PC-3 (cell line): ENCODE results near the gene RNF215. TPM values are rescaled to one million over a fixed set of nuclear protein-coding genes. Genes with fewer than 3 reads are reported as not detected.

Source experiments
- ATAC-seq: fragments of 200-7000 bp; cut with Tn5 transposase; 2 replicates; pipeline ENCODE4 v1.9.1; 2020; ENCODE audit warnings: mild to moderate bottlenecking, moderate library complexity
- BruUV-seq: library from RNA; stranded (reverse); fragments of 400-500 nt; replicated peaks from 2 replicates; lab custom pipeline; 2021; lab: Mats Ljungman, UMichigan
- CTCF ChIA-PET: fragments of 300-600 bp; sonication (Branson Sonifier 250); formaldehyde crosslinking; loops from one replicate; lab custom pipeline; 2022; ENCODE audit warnings: antibody characterized with exemption; lab: Charles Lee
- POLR2A ChIA-PET: fragments of 300-600 bp; sonication (Branson Sonifier 250); formaldehyde crosslinking; loops from one replicate; lab custom pipeline; 2022; ENCODE audit warnings: antibody characterized with exemption; ENCODE audit not compliant: unreplicated experiment; lab: Charles Lee
- DNase-seq: peaks from one replicate; pipeline ENCODE4 v3.0.0-alpha.2; 2015
- H2AFZ ChIP-seq: fragments of 300-600 bp; sonication (generic); 2 replicates; pipeline ENCODE4 v1.6.0; 2016; ENCODE audit warnings: antibody characterized with exemption, low read length
- H3F3A ChIP-seq: fragments of 300-600 bp; sonication (generic); one replicate; pipeline ENCODE4 v1.6.0; 2017; ENCODE audit warnings: antibody characterized with exemption, low read length, control low read depth, mild to moderate bottlenecking; ENCODE audit not compliant: unreplicated experiment
- H3K27ac ChIP-seq: fragments of 300-600 bp; sonication (generic); 2 replicates; pipeline ENCODE4 v1.5.1; 2016; ENCODE audit warnings: mild to moderate bottlenecking, low read length
- H3K27me3 ChIP-seq: fragments of 300-600 bp; sonication (generic); 2 replicates; pipeline ENCODE4 v1.6.1; 2016; ENCODE audit warnings: low read length, mixed read lengths
- H3K36me3 ChIP-seq: fragments of 300-600 bp; sonication (generic); 2 replicates; pipeline ENCODE4 v1.6.1; 2016; ENCODE audit warnings: low read depth, mixed run types, low read length, mixed read lengths
- H3K4me1 ChIP-seq: fragments of 300-600 bp; sonication (generic); 2 replicates; pipeline ENCODE4 v1.5.1; 2016; ENCODE audit warnings: low read length; ENCODE audit not compliant: insufficient read depth
- H3K4me2 ChIP-seq: fragments of 300-600 bp; sonication (generic); 2 replicates; pipeline ENCODE4 v1.6.0; 2016; ENCODE audit warnings: low read length
- H3K4me3 ChIP-seq: fragments of 300-600 bp; sonication (generic); 2 replicates; pipeline ENCODE4 v1.5.1; 2016; ENCODE audit warnings: mild to moderate bottlenecking, low read length, mixed read lengths
- H3K79me2 ChIP-seq: fragments of 300-600 bp; sonication (generic); 2 replicates; pipeline ENCODE4 v1.6.1; 2017; ENCODE audit warnings: low read length, mixed read lengths
- H3K9ac ChIP-seq: fragments of 300-600 bp; sonication (generic); 2 replicates; pipeline ENCODE4 v1.6.0; 2016; ENCODE audit warnings: mild to moderate bottlenecking, low read length
- H3K9me2 ChIP-seq: fragments of 300-600 bp; sonication (generic); replicated peaks from 2 replicates; pipeline ENCODE4 v1.6.1; 2016; ENCODE audit warnings: mixed run types, low read length, mixed read lengths
- H3K9me3 ChIP-seq: fragments of 300-600 bp; sonication (generic); 2 replicates; pipeline ENCODE4 v1.6.1; 2016; ENCODE audit warnings: low read length, mixed read lengths
- H4K20me1 ChIP-seq: fragments of 300-600 bp; sonication (generic); 2 replicates; pipeline ENCODE4 v1.6.1; 2016; ENCODE audit warnings: low read length, mixed read lengths
- CTCF ChIP-seq: fragments of 300-600 bp; sonication (generic); conservative IDR thresholded peaks from 2 replicates; pipeline ENCODE4 v1.5.1; 2017; ENCODE audit warnings: antibody characterized with exemption, low read depth, mild to moderate bottlenecking, low read length
- EZH2 ChIP-seq: fragments of 300-600 bp; sonication (generic); IDR thresholded peaks from one replicate; pipeline ENCODE4 v1.6.1; 2017; ENCODE audit warnings: antibody characterized with exemption, mild to moderate bottlenecking, low read length; ENCODE audit not compliant: unreplicated experiment
- EZH2phosphoT487 ChIP-seq: fragments of 300-600 bp; sonication (generic); IDR thresholded peaks from 2 replicates; pipeline ENCODE4 v1.6.1; 2018; ENCODE audit warnings: mild to moderate bottlenecking, antibody characterized with exemption, low read length, borderline replicate concordance
- intact Hi-C: fragments of 100-400 bp; cut with micrococcal nuclease; formaldehyde crosslinking; loops from 2 replicates; pipeline ENCODE4 v1.9.0; 2023
- total RNA-seq: library from RNA; depleted of rRNA; stranded (reverse); fragments of >200 nt; gene quantifications from 2 replicates; pipeline ENCODE4 v1.2.3, GENCODE V29; 2014

The RNF215 gene
- total RNA-seq, 1 experiment from 2014 or later = 22.6 TPM

- no peaks in the 10 kb centered on the region for H3K9me2 ChIP-seq
- ATAC-seq (no peak), DNase-seq (no peak)
- H3F3A ChIP-seq = no peaks in the 10 kb centered on the region
- H3K4me3 ChIP-seq = peak overlapping the region; percentile 97
- H3K79me2 ChIP-seq = peaks cover 36% of the 10 kb centered on the region
- CTCF ChIA-PET = no interaction called here
- POLR2A ChIA-PET = no interaction called here
- no peaks in the 10 kb centered on the region for H3K9me3 ChIP-seq
- H3K4me2 ChIP-seq = peak overlapping the region; percentile 85
- intact Hi-C loops = no loop called here
- peak overlapping the region; percentile 97; the same call in 1 of the 2 replicates for H3K9ac ChIP-seq
- peaks cover 6% of the 10 kb centered on the region; the same call in 1 of the 2 replicates for H3K36me3 ChIP-seq
- H3K4me1 ChIP-seq = peaks cover 8% of the 10 kb centered on the region
- peak overlapping the region; percentile 98; the same call in 1 of the 2 replicates for H2AFZ ChIP-seq
- TF ChIP-seq CTCF (no peak), EZH2phosphoT487 (no peak), EZH2 (no peak)
- BruUV-seq = no TSS peak
- H3K27me3 ChIP-seq = no peaks in the 10 kb centered on the region
- H4K20me1 ChIP-seq = peaks cover 13% of the 10 kb centered on the region; the same call in 1 of the 2 replicates
- H3K27ac ChIP-seq = no peak overlapping the region
Observed at GRCh38 chr22:30357650-30358215, 29.5 kb downstream of the RNF215 start.

- TF ChIP-seq EZH2phosphoT487 (no peak), EZH2 (no peak), CTCF (no peak)
- Histone ChIP-seq H3K79me2 (peaks cover 41% of the 10 kb centered on the region), H2AFZ (peak overlapping the region; percentile 98), H3F3A (no peaks in the 10 kb centered on the region), H3K9me2 (no peaks in the 10 kb centered on the region), H3K9me3 (no peaks in the 10 kb centered on the region), H3K4me2 (peak overlapping the region; percentile 85), H3K9ac (peak overlapping the region; percentile 97), H3K27ac (0 out of 2 replicates have a peak overlapping the region, but pooled peaks have one; percentile 69), H3K27me3 (no peaks in the 10 kb centered on the region), H4K20me1 (peaks cover 13% of the 10 kb centered on the region; the same call in 1 of the 2 replicates), H3K36me3 (peaks cover 12% of the 10 kb centered on the region; the same call in 1 of the 2 replicates), H3K4me3 (peak overlapping the region; percentile 97), H3K4me1 (peaks cover 8% of the 10 kb centered on the region)
- BruUV-seq = TSS peak; percentile 26
- ATAC-seq = peak; percentile 14
- ChIA-PET CTCF (interaction anchor here (0.6 kb wide), 1 partner anchor 30 kb away, joined by 4 read pairs; no protein-coding TSS in a partner anchor), POLR2A (interaction anchor here (0.6 kb wide), 1 partner anchor 30 kb away, joined by 6 read pairs; the partner anchor contains the start of gene TBC1D10A)
- intact Hi-C loops = no loop called here
- DNase-seq = no peak
Observed at GRCh38 chr22:30357236-30357570, 30.0 kb downstream of the RNF215 start.
